WTC11 (cell line): ENCODE measurements around the gene NHERF2.
A peak's percentile ranks its signal among the peaks of the same experiment; 100 is the strongest.

Experiments used
- CREB1 ChIP-seq: sonication (generic); formaldehyde crosslinking; IDR thresholded peaks from 2 replicates; pipeline ENCODE4 v1.8.0; 2023; ENCODE audit warnings: mild to moderate bottlenecking, missing genetic modification reagents
- CTCF ChIP-seq: fragments of 200-600 bp; IDR thresholded peaks from 2 replicates; pipeline ENCODE4 v1.8.0; 2022; ENCODE audit warnings: antibody characterized with exemption
- IRF2 ChIP-seq: sonication (generic); formaldehyde crosslinking; IDR thresholded peaks from 2 replicates; pipeline ENCODE4 v1.8.0; 2022; ENCODE audit warnings: low read depth, missing genetic modification reagents, borderline replicate concordance
- JUN ChIP-seq: sonication (generic); formaldehyde crosslinking; IDR thresholded peaks from 2 replicates; pipeline ENCODE4 v1.8.0; 2023; ENCODE audit warnings: mild to moderate bottlenecking, missing genetic modification reagents
- NR1H2 ChIP-seq: sonication (generic); formaldehyde crosslinking; IDR thresholded peaks from 2 replicates; pipeline ENCODE4 v1.9.0; 2021; ENCODE audit warnings: mild to moderate bottlenecking, moderate library complexity, missing genetic modification reagents
- NR2C2 ChIP-seq: sonication (generic); formaldehyde crosslinking; IDR thresholded peaks from 2 replicates; pipeline ENCODE4 v1.8.0; 2022; ENCODE audit warnings: mild to moderate bottlenecking, missing genetic modification reagents
- NR3C1 ChIP-seq: sonication (generic); formaldehyde crosslinking; conservative IDR thresholded peaks from 2 replicates; pipeline ENCODE4 v1.8.1; 2023; ENCODE audit warnings: low read depth, mild to moderate bottlenecking, missing genetic modification reagents
- SP1 ChIP-seq: sonication (generic); formaldehyde crosslinking; conservative IDR thresholded peaks from 2 replicates; pipeline ENCODE4 v1.8.1; 2022; ENCODE audit warnings: missing genetic modification reagents
- TCF7 ChIP-seq: sonication (generic); formaldehyde crosslinking; IDR thresholded peaks from 2 replicates; pipeline ENCODE4 v1.8.0; 2022; ENCODE audit warnings: mild to moderate bottlenecking, low read depth, missing genetic modification reagents, moderate library complexity
- TEAD4 ChIP-seq: sonication (generic); formaldehyde crosslinking; IDR thresholded peaks from 2 replicates; pipeline ENCODE4 v1.8.0; 2022; ENCODE audit warnings: mild to moderate bottlenecking, missing genetic modification reagents
- USF2 ChIP-seq: sonication (generic); formaldehyde crosslinking; IDR thresholded peaks from 2 replicates; pipeline ENCODE4 v1.8.1; 2023; ENCODE audit warnings: mild to moderate bottlenecking, missing genetic modification reagents, moderate library complexity

GRCh38 chr16:2047330-2048115 lies 20.8 kb downstream of the NHERF2 start, which contains the start of the genes NTHL1 and TSC2:
- TF ChIP-seq CTCF = no peak
- peak; percentile 100 for TF ChIP-seq USF2
- TF ChIP-seq NR3C1 (CRISPR knock-in tag) = no peak
- TF ChIP-seq CREB1 (CRISPR knock-in tag) = no peak
- TF ChIP-seq SP1 = peak; percentile 91
- no peak for TF ChIP-seq JUN (CRISPR knock-in tag)
- no peak for TF ChIP-seq TEAD4 (CRISPR knock-in tag)
- TF ChIP-seq NR2C2 (CRISPR knock-in tag) = no peak
- TF ChIP-seq NR1H2 (CRISPR knock-in tag) = no peak
- TF ChIP-seq IRF2 (CRISPR knock-in tag) = no peak
- no peak for TF ChIP-seq TCF7 (CRISPR knock-in tag)
